ENCODE data around the gene SLC25A28.

Gene SLC25A28, protein sequence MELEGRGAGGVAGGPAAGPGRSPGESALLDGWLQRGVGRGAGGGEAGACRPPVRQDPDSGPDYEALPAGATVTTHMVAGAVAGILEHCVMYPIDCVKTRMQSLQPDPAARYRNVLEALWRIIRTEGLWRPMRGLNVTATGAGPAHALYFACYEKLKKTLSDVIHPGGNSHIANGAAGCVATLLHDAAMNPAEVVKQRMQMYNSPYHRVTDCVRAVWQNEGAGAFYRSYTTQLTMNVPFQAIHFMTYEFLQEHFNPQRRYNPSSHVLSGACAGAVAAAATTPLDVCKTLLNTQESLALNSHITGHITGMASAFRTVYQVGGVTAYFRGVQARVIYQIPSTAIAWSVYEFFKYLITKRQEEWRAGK

DNA sequence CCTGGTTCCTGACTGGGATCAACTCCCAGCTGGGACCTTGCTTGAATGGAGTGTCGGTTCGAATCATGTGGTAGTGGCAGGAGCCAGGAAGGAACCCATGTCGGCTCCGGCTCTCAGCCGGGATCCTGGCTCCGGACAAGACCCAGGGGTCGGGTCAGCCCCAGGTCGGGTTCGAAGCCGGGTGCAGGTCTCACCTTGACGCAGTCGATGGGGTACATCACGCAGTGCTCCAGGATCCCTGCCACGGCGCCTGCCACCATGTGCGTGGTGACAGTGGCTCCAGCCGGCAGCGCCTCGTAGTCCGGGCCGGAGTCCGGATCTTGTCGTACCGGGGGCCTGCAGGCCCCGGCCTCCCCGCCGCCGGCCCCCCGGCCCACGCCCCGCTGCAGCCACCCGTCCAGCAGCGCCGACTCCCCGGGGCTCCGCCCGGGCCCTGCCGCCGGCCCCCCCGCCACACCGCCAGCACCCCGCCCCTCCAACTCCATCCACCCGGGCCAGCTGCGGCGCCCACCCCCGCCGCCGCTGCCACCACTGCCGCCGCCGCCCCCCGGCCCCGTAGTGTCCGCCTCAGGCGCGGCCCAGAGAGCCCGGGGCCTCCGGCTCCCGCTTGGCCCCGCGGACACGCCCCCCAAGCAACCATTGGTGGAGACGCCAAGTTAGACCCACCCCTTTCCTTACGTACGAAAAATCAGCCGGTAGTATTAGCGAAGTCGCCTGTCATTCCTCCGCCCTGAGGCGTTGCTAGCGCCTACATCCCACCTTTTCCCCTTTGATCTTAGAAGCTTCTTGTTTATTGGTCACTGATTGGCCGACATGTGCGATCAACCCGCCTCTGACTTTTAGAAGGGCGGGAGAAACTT lies at the start of gene SLC25A28:
TSS of gene SLC25A28 (minus strand) at position 589 of the 860 bp plus-strand sequence. CDS start at position 485, 104 bp downstream.
- peak; percentile 99 for DNase-seq

DNA sequence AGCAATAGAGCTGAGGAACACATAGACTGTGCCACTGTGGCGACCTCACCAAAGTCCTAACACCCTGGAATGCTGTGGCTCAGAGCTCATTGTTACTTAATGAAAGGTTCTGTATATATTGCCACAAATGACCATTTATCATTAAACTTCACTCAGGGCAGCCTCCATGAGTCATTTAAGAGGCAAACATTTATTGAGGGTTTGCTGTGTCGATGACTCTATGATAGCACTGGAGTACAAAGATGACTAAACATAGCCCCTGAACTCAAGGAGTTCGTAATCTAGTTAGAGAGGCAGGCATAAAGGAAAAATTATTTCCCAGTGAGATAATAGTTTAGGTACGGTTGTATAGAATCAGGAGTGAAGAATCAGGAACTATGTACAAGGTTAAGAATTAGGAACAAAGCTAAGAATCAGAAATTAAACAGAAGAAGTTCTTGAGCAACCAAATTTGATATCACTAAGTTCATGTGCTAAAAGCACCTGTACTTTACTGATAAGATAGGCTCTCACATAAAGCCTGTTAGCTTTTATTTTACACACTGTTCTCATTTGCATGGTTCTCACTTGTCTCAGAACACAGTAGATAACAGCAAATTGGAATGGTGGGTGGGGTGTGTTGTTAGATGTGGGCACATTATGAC lies 47.0 kb upstream of the SLC25A28 start:
- no peak for DNase-seq

DNA sequence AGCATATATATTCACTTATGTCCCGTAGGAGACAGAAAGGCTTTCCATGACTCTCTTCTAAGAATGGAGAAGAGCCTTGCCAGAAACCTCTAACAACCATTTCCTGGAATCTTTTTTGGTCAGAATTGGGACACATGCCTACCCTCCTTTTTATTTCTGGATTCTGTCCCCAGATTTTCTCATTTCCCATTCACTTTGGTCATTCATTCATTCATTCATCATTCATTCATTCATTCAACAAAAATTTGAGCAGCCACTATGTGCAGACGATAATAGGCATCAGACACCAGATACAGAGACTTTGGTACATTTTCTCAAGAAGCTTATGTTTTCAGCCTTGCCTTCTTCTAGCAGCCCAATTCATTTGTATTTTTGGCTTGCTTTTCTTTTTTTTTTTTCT lies 45.1 kb upstream of the SLC25A28 start:
- DNase-seq: no peak

GRCh38 chr10:99661377-99661763 lies 41.1 kb upstream of the SLC25A28 start:
- no peak for DNase-seq

- DNase-seq: no peak
Observed at GRCh38 chr10:99660662-99661376, 40.6 kb upstream of the SLC25A28 start.

GRCh38 chr10:99659868-99660366 lies 39.7 kb upstream of the SLC25A28 start:
- DNase-seq: no peak

GRCh38 chr10:99659031-99659867 lies 39.0 kb upstream of the SLC25A28 start, which contains the start of gene ENTPD7:
Gene ENTPD7 (plus strand): TSS chr10:99659509. CDS start chr10:99659957, 448 bp downstream.
- peak; percentile 44 for DNase-seq

DNA sequence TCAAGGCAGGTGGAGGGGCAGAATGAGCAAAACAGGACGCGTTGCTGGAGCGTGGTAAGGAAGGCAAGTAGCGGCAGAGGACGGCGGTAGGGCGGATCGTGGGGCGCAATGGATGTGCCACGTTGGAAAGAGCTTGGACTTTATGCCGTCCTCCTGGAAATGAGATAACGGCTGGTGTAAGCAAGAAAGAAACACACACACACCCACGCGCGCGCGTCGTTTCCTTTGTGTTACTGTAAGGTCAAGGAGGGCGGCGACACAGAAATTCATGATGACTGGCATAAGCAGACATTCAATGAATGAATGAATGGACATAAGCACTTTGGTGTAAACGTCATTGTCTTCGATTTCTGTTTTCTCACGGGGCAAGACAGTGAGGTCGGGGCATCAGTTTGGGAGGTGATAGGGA lies 38.4 kb upstream of the SLC25A28 start:
- no peak for DNase-seq

- DNase-seq: no peak
Observed at GRCh38 chr10:99656199-99657064, 36.2 kb upstream of the SLC25A28 start.

- no peak for DNase-seq
Observed at GRCh38 chr10:99654390-99655175, 34.3 kb upstream of the SLC25A28 start.

DNA sequence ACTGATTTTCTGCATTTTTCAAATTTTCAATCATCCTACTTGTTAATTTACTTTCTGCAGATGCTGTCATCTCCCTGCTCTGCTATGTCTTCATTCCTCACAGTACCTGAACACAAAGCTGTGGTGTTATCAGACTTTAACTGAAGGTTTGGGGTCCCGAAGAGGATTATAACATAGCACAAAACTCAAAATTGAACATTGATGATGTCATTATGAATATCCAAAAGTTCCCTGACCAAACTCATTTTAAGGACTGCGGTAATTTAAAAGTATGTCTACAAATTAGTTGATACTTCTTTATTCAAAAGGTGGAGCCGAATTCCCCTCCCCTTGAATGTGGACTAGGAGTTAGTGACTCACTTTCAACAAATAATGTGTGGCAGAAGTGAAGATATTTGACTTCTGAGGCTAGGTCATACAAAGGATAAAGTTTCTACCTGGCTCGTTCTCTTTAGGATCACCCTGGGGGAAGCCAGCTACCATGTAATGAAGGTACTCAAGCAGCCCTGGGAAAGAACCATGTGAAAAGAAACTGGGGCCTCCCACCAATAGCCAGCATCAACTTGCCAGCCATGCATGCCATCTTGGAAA lies 32.7 kb upstream of the SLC25A28 start:
- DNase-seq: no peak

DNA sequence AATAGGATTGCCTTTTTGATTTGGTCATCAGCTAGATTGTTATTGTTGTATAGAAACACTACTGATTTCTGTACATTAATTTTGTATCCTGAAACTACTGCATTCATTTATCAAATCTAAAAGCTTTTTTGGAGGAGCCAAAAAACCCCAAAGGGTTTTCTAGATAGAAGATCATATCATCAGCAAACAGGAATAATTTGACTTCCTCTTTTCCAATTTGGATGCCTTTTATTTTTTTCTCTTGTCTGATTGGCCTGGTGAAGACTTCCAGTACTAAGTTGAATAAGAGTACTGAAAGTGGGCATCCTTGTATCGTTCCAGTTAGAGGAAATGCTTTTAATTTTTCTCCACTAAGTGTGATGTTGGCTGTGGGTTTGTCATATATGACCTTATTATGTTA lies 28.5 kb upstream of the SLC25A28 start:
- no peak for DNase-seq

GRCh38 chr10:99647601-99648151 lies 27.4 kb upstream of the SLC25A28 start:
- no peak for DNase-seq

DNA sequence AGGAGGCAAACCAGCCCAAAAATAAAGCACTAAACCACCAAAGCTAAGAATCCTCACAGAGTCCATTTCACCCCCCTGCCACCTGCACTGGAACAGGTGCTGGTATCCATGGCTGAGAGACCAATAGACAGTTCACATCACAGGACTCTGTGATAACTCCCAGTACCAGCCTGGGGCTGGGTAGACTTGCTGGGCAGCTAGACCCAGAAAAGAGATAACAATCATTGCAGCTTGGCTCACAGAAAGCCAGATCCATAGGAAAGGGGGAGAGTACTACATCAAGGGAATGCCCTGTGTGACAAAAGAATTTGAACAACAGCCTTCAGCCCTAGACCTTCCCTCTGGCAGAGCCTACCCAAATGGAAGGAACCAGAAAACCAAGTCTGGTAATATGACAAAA lies 13.6 kb upstream of the SLC25A28 start:
- DNase-seq: no peak

- no peak for DNase-seq
Observed at GRCh38 chr10:99631496-99631895, 11.3 kb upstream of the SLC25A28 start.

DNA sequence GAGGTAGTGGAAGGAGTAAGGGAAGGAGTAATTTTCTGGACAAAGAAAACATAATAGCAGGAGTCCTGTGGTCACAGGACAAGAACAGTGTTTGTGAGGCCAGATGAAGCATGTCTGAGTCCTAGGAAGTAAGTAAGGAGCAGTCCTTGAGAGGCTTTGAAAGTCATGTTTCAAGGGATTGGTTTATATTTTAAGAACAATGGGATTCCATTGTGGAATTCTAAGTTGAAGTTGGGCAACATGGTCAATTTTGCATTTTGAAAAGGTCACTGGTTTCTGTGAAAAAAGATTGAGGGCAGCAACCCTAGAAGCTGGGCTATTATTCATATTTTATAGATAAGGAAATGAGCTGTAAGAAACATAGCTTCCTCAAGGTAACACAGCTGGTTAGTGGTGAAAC lies 10.8 kb upstream of the SLC25A28 start:
- DNase-seq: no peak

DNA sequence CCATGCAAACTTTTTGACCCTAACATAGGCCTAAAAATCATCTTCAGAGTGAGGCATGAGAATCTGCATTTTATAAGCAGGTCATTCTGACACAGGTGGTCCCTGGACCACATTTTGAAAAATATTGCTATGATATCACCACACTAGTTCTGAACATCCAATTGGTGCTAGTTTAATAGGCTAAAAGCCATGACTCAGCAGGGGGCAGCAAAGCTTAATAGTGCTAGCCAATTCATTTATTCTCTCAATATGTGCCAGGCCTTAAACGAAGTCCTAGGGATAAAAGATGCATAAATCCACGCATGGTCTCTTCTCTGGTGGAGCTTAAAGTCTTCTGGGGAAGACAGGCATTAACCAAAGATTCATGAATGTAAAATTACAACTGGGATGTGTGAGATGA lies 10.2 kb upstream of the SLC25A28 start:
- no peak for DNase-seq

DNA sequence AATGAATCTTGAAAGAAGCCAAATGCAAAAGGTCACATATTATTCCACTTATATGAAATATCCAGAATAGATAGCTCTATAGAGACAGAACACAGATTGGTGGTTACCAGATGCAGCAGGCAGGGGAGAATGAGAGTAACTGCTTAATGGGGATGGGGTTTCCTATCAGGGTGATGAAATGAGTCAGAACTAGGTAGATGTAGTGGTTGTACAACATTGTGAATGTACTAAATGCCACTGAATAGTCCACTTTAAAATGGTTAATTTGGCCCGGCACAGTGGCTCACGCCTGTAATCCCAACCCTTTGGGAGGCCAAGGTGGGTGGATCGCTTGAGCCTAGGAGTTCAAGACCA lies 9.4 kb upstream of the SLC25A28 start:
- DNase-seq: no peak
